Measurements from ENCODE around the gene NAB1. TPM values are rescaled to one million over a fixed set of nuclear protein-coding genes. Genes with fewer than 3 reads are reported as not detected.

Gene NAB1
- total and polyA plus RNA-seq, 2 experiments from 2014 or later, result 10.4 to 40.2 TPM

DNA sequence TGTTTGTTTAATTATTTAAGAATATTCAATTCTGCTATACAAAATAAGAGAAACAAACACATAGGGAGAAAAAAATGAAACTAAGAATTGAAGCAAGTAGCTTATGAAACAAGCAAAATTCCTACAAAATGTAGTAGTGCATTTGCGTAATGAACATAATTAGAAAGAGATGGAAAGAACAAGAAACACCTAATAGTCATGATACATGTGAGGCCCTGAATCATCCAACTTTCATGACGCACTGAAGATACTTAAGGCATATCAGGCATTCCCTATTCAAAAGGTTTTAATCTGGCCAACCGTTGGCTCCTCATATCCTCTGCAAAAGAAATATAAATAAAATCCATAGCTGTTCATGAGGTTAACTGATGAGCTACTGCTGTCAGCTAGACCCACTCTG is 14.5 kb upstream of the NAB1 start:
- ATAC-seq (no peak), DNase-seq (ENCODE audit: low spot score) (no peak)
- H3K27me3 ChIP-seq (ENCODE audit: insufficient read depth), result no peaks in the 10 kb centered on the region
- Mint-ChIP-seq H3K4me3 (no peak overlapping the region), H3K4me1 (0 out of 3 replicates have a peak, but pooled peaks cover 3% of the 10 kb centered on the region), H3K9me3 (no peaks in the 10 kb centered on the region), H3K27ac (no peak overlapping the region; the same call in 1 of the 2 replicates), H3K36me3 (ENCODE audit: low read depth) (no peaks in the 10 kb centered on the region), H3K27me3 (ENCODE audit: insufficient read depth, low read depth, poor library complexity) (no peaks in the 10 kb centered on the region)
- no peak overlapping the region for H3K27ac ChIP-seq (ENCODE audit: low read depth)
- no peaks in the 10 kb centered on the region for H4K20me1 ChIP-seq (replicated peaks; ENCODE audit: insufficient read depth)
- no peak overlapping the region for H3K4me2 ChIP-seq
- no peaks in the 10 kb centered on the region for H3F3A ChIP-seq (replicated peaks; ENCODE audit: low read depth)
- no peaks in the 10 kb centered on the region for H3K9me2 ChIP-seq (ENCODE audit: insufficient read depth)
- H2AFZ ChIP-seq, result no peak overlapping the region
- no peak overlapping the region for H3K4me3 ChIP-seq
- H3K79me2 ChIP-seq (replicated peaks; ENCODE audit: insufficient read depth), result no peaks in the 10 kb centered on the region
- no peaks in the 10 kb centered on the region for H3K4me1 ChIP-seq (ENCODE audit: insufficient read depth)
- no peaks in the 10 kb centered on the region for H3K36me3 ChIP-seq (ENCODE audit: insufficient read depth)
- TF ChIP-seq, protein P1, sequence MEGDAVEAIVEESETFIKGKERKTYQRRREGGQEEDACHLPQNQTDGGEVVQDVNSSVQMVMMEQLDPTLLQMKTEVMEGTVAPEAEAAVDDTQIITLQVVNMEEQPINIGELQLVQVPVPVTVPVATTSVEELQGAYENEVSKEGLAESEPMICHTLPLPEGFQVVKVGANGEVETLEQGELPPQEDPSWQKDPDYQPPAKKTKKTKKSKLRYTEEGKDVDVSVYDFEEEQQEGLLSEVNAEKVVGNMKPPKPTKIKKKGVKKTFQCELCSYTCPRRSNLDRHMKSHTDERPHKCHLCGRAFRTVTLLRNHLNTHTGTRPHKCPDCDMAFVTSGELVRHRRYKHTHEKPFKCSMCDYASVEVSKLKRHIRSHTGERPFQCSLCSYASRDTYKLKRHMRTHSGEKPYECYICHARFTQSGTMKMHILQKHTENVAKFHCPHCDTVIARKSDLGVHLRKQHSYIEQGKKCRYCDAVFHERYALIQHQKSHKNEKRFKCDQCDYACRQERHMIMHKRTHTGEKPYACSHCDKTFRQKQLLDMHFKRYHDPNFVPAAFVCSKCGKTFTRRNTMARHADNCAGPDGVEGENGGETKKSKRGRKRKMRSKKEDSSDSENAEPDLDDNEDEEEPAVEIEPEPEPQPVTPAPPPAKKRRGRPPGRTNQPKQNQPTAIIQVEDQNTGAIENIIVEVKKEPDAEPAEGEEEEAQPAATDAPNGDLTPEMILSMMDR (conservative IDR thresholded peaks at IDR 0.05; ENCODE audit: low read depth in 2 of 2), result no peak
- TF ChIP-seq, protein P2, sequence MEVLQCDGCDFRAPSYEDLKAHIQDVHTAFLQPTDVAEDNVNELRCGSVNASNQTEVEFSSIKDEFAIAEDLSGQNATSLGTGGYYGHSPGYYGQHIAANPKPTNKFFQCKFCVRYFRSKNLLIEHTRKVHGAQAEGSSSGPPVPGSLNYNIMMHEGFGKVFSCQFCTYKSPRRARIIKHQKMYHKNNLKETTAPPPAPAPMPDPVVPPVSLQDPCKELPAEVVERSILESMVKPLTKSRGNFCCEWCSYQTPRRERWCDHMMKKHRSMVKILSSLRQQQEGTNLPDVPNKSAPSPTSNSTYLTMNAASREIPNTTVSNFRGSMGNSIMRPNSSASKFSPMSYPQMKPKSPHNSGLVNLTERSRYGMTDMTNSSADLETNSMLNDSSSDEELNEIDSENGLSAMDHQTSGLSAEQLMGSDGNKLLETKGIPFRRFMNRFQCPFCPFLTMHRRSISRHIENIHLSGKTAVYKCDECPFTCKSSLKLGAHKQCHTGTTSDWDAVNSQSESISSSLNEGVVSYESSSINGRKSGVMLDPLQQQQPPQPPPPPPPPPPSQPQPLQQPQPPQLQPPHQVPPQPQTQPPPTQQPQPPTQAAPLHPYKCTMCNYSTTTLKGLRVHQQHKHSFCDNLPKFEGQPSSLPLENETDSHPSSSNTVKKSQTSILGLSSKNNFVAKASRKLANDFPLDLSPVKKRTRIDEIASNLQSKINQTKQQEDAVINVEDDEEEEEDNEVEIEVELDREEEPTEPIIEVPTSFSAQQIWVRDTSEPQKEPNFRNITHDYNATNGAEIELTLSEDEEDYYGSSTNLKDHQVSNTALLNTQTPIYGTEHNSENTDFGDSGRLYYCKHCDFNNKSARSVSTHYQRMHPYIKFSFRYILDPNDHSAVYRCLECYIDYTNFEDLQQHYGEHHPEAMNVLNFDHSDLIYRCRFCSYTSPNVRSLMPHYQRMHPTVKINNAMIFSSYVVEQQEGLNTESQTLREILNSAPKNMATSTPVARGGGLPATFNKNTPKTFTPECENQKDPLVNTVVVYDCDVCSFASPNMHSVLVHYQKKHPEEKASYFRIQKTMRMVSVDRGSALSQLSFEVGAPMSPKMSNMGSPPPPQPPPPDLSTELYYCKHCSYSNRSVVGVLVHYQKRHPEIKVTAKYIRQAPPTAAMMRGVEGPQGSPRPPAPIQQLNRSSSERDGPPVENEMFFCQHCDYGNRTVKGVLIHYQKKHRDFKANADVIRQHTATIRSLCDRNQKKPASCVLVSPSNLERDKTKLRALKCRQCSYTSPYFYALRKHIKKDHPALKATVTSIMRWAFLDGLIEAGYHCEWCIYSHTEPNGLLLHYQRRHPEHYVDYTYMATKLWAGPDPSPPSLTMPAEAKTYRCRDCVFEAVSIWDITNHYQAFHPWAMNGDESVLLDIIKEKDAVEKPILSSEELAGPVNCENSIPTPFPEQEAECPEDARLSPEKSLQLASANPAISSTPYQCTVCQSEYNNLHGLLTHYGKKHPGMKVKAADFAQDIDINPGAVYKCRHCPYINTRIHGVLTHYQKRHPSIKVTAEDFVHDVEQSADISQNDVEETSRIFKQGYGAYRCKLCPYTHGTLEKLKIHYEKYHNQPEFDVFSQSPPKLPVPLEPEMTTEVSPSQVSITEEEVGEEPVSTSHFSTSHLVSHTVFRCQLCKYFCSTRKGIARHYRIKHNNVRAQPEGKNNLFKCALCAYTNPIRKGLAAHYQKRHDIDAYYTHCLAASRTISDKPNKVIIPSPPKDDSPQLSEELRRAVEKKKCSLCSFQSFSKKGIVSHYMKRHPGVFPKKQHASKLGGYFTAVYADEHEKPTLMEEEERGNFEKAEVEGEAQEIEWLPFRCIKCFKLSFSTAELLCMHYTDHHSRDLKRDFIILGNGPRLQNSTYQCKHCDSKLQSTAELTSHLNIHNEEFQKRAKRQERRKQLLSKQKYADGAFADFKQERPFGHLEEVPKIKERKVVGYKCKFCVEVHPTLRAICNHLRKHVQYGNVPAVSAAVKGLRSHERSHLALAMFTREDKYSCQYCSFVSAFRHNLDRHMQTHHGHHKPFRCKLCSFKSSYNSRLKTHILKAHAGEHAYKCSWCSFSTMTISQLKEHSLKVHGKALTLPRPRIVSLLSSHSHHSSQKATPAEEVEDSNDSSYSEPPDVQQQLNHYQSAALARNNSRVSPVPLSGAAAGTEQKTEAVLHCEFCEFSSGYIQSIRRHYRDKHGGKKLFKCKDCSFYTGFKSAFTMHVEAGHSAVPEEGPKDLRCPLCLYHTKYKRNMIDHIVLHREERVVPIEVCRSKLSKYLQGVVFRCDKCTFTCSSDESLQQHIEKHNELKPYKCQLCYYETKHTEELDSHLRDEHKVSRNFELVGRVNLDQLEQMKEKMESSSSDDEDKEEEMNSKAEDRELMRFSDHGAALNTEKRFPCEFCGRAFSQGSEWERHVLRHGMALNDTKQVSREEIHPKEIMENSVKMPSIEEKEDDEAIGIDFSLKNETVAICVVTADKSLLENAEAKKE (CRISPR knock-in tag; IDR thresholded peaks at IDR 0.05), result no peak
- TF ChIP-seq, protein P3, sequence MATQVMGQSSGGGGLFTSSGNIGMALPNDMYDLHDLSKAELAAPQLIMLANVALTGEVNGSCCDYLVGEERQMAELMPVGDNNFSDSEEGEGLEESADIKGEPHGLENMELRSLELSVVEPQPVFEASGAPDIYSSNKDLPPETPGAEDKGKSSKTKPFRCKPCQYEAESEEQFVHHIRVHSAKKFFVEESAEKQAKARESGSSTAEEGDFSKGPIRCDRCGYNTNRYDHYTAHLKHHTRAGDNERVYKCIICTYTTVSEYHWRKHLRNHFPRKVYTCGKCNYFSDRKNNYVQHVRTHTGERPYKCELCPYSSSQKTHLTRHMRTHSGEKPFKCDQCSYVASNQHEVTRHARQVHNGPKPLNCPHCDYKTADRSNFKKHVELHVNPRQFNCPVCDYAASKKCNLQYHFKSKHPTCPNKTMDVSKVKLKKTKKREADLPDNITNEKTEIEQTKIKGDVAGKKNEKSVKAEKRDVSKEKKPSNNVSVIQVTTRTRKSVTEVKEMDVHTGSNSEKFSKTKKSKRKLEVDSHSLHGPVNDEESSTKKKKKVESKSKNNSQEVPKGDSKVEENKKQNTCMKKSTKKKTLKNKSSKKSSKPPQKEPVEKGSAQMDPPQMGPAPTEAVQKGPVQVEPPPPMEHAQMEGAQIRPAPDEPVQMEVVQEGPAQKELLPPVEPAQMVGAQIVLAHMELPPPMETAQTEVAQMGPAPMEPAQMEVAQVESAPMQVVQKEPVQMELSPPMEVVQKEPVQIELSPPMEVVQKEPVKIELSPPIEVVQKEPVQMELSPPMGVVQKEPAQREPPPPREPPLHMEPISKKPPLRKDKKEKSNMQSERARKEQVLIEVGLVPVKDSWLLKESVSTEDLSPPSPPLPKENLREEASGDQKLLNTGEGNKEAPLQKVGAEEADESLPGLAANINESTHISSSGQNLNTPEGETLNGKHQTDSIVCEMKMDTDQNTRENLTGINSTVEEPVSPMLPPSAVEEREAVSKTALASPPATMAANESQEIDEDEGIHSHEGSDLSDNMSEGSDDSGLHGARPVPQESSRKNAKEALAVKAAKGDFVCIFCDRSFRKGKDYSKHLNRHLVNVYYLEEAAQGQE (IDR thresholded peaks at IDR 0.05; ENCODE audit: unreplicated experiment), result no peak
- no peak for TF ChIP-seq CREB1 (CRISPR knock-in tag; IDR thresholded peaks at IDR 0.05; ENCODE audit: low read depth)
- TF ChIP-seq, protein P4, sequence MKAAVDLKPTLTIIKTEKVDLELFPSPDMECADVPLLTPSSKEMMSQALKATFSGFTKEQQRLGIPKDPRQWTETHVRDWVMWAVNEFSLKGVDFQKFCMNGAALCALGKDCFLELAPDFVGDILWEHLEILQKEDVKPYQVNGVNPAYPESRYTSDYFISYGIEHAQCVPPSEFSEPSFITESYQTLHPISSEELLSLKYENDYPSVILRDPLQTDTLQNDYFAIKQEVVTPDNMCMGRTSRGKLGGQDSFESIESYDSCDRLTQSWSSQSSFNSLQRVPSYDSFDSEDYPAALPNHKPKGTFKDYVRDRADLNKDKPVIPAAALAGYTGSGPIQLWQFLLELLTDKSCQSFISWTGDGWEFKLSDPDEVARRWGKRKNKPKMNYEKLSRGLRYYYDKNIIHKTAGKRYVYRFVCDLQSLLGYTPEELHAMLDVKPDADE (IDR thresholded peaks at IDR 0.05), result no peak
- no peak for TF ChIP-seq EZH2phosphoT487 (IDR thresholded peaks at IDR 0.05; ENCODE audit: unreplicated experiment)
- TF ChIP-seq EZH2 (IDR thresholded peaks at IDR 0.05; ENCODE audit: low read depth, unreplicated experiment), result no peak
- no peak for TF ChIP-seq STAT1 (IDR thresholded peaks at IDR 0.05; ENCODE audit: unreplicated experiment)
- TF ChIP-seq JUNB (IDR thresholded peaks at IDR 0.05; ENCODE audit: unreplicated experiment), result no peak
- no peak for TF ChIP-seq ZNF331 (CRISPR knock-in tag; IDR thresholded peaks at IDR 0.05; ENCODE audit: low read depth)
- no peak for TF ChIP-seq POLR2AphosphoS5 (IDR thresholded peaks at IDR 0.05; ENCODE audit: low read depth)
- no peak for TF ChIP-seq ZNF114 (CRISPR knock-in tag; IDR thresholded peaks at IDR 0.05)
- TF ChIP-seq NANOG (IDR thresholded peaks at IDR 0.05; ENCODE audit: borderline replicate concordance), result no peak

Data from GM23338 (cell line).